ENCODE measurements around the gene PTGER3. TPM values are rescaled to one million over a fixed set of nuclear protein-coding genes. Genes with fewer than 3 reads are reported as not detected.

The PTGER3 gene
- total and polyA plus RNA-seq, 9 donors, result 0.86 to 8.9 (median 3.5) TPM

DNA sequence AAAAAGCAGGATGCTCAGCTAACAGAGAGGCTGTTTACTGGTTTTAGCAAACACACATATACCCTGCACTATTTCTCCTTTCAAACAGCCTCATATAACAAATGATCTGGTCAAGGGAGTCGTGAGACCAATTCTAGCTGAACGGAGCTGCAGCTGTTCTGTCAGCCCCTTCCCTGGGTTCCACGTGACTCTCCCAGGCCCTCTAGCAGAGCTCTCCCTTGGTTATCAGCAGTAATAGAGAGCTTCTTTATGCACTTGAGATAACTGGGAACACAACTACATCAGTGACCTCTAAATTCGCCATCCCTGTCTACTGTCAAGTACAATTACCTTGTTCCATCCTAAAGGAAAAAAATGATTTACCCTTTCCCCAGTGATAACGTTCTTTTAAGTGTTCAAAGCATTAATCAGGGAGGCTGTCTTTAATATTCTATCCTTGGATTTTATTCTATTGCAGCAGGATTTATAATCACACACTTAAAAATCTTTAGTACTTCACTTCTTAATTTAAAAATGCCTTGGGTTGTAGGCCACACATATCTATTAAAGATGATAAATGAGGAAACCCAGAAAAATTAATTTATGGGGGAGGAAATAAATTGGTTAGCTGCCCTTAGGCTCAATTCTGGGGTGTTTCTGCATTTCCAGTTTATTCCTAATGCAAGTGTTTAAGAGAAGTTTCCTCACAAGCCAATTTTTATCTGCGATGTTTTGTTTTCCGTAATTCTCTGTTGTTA is 28.2 kb downstream of the PTGER3 start:
- no peak for DNase-seq
- H3K27me3 ChIP-seq, result no peaks in the 10 kb centered on the region
- no peaks in the 10 kb centered on the region for H3K9me3 ChIP-seq
- no peak overlapping the region for H3K27ac ChIP-seq
- no peak overlapping the region for H3K4me3 ChIP-seq
- 37 to 47% (median 43%) methylated on average over 7 of the region's 7 CpGs for WGBS, 3 donors
- intact Hi-C loops (cut with DNase I), result no loop called here
- no peak for TF ChIP-seq POLR2A (IDR thresholded peaks at IDR 0.05)
- TF ChIP-seq, protein P1, sequence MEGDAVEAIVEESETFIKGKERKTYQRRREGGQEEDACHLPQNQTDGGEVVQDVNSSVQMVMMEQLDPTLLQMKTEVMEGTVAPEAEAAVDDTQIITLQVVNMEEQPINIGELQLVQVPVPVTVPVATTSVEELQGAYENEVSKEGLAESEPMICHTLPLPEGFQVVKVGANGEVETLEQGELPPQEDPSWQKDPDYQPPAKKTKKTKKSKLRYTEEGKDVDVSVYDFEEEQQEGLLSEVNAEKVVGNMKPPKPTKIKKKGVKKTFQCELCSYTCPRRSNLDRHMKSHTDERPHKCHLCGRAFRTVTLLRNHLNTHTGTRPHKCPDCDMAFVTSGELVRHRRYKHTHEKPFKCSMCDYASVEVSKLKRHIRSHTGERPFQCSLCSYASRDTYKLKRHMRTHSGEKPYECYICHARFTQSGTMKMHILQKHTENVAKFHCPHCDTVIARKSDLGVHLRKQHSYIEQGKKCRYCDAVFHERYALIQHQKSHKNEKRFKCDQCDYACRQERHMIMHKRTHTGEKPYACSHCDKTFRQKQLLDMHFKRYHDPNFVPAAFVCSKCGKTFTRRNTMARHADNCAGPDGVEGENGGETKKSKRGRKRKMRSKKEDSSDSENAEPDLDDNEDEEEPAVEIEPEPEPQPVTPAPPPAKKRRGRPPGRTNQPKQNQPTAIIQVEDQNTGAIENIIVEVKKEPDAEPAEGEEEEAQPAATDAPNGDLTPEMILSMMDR (IDR thresholded peaks at IDR 0.05), result no peak
- no peak for TF ChIP-seq EP300 (IDR thresholded peaks at IDR 0.05)
- no peaks in the 10 kb centered on the region for H3K4me1 ChIP-seq (ENCODE audit: insufficient read depth)
- H3K36me3 ChIP-seq, result no peaks in the 10 kb centered on the region

DNA sequence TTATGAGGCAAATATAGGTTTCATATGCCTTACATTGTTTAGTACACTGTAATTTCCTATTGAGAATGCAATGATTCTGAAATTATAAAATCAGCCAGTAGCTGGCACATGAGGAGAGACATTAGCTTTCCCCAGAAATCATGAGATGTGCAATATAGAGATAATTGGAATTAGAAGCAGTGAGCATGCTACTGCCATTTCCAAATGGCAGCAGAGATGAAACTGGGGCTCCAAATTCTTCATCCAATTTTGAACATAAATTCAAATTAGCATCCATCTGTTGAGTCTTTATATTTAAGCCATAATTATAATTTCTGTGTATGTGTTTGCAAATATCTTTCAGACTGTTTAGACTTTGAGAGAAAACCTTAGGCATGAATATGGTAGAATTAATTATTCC is 28.8 kb downstream of the PTGER3 start:
- no peak for TF ChIP-seq POLR2A (IDR thresholded peaks at IDR 0.05)
- no peak for TF ChIP-seq EP300 (IDR thresholded peaks at IDR 0.05)
- TF ChIP-seq, protein P1 (IDR thresholded peaks at IDR 0.05), result no peak
- intact Hi-C loops (cut with DNase I), result no loop called here
- Histone ChIP-seq H3K4me1 (ENCODE audit: insufficient read depth) (no peaks in the 10 kb centered on the region), H3K9me3 (no peaks in the 10 kb centered on the region), H3K27ac (no peak overlapping the region), H3K27me3 (no peaks in the 10 kb centered on the region), H3K36me3 (no peaks in the 10 kb centered on the region), H3K4me3 (no peak overlapping the region)
- no peak for DNase-seq

DNA sequence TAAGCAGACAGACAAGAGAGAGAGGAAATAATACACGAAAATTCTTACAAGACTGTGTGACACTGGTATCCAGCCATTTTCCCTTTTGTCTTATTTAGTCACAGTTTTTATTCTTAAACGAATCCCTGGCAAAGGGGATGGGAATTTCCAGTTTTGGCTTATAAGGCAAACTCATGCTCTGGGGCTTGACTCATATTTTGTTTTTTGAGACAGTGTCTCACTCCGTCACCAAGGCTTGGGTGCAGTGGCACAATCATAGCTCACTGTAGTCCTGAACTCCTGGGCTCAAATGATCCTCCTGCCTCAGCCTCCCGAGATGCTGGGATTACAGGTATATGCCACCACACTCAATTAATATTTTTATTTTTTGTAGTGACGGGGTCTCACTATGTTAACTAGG is 31.9 kb downstream of the PTGER3 start:
- Histone ChIP-seq H3K27ac (no peak overlapping the region), H3K27me3 (no peaks in the 10 kb centered on the region), H3K4me1 (ENCODE audit: insufficient read depth) (no peaks in the 10 kb centered on the region), H3K4me3 (no peak overlapping the region), H3K36me3 (no peaks in the 10 kb centered on the region), H3K9me3 (no peaks in the 10 kb centered on the region)
- WGBS, 3 donors, result 88 to 89% (median 88%) methylated on average over 5 of the region's 5 CpGs
- intact Hi-C loops (cut with DNase I), result no loop called here
- no peak for DNase-seq
- TF ChIP-seq, protein P1 (IDR thresholded peaks at IDR 0.05), result no peak
- TF ChIP-seq EP300 (IDR thresholded peaks at IDR 0.05) (no peak), POLR2A (IDR thresholded peaks at IDR 0.05) (no peak)

DNA sequence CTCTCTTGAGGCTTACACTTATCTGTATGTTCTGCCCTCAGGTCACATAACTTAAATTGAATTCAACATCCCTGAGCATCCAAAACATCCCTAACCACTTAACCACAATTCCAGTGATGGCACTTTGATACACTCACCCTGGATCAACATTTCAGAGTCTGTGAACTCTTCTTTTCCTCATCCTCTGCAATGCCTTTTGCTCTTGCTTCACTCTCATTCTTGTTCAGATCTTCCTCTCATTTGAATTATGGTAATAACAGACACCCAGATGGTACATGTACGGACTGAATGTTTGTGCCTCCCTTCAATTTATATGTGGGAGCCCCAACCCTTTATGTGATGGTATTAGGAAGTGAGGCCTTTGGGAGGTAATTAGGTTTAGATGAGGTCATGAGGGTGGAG is 33.4 kb downstream of the PTGER3 start:
- no peak overlapping the region for H3K27ac ChIP-seq
- H3K9me3 ChIP-seq, result no peaks in the 10 kb centered on the region
- no peak for TF ChIP-seq EP300 (IDR thresholded peaks at IDR 0.05)
- TF ChIP-seq, protein P1 (IDR thresholded peaks at IDR 0.05), result no peak
- no peak for TF ChIP-seq POLR2A (IDR thresholded peaks at IDR 0.05)
- H3K4me3 ChIP-seq, result no peak overlapping the region
- no peak for DNase-seq
- H3K4me1 ChIP-seq (ENCODE audit: insufficient read depth), result no peaks in the 10 kb centered on the region
- H3K36me3 ChIP-seq, result no peaks in the 10 kb centered on the region
- WGBS, 3 donors, result 74 to 91% (median 83%) methylated on average over 1 of the region's 1 CpG
- no peaks in the 10 kb centered on the region for H3K27me3 ChIP-seq
- intact Hi-C loops (cut with DNase I), result no loop called here

Data from ovary (tissue), 9 donors.